ENCODE data around the gene PLAAT5.
"Not testable (repeated sequence)": the region's sequence is repeated elsewhere in the genome, so short reads cannot be mapped to it uniquely, and the experiment has no call there.

DNA sequence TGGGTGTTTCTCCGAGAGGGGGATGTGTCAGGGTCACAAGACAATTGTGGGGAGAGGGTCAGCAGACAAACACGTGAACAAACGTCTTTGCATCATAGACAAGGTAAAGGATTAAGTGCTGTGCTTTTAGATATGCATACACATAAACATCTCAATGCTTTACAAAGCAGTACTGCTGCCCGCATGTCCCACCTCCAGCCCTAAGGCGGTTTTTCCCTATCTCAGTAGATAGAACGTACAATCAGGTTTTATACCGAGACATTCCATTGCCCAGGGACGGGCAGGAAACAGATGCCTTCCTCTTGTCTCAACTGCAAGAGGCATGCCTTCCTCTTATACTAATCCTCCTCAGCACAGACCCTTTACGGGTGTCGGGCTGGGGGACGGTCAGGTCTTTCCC is 37.2 kb upstream of the PLAAT5 start:
- TF ChIP-seq EZH2 (IDR thresholded peaks at IDR 0.05; ENCODE audit: borderline replicate concordance, low read depth, low read length, severe bottlenecking); CTCF (IDR thresholded peaks at IDR 0.05; ENCODE audit: extremely low read depth in 1 of 2, insufficient read depth in 1 of 2, low read depth in 1 of 2, low read length in 2 of 2); POLR2AphosphoS5 (IDR thresholded peaks at IDR 0.05; ENCODE audit: insufficient read depth, low read depth, low read length): not testable (repeated sequence)
